GM23338 (cell line): Measurements from ENCODE around the gene MBD2. TPM values are rescaled to one million over a fixed set of nuclear protein-coding genes. Genes with fewer than 3 reads are reported as not detected.

ENCODE experiments used
- ATAC-seq: fragments of 200-7000 bp; cut with Tn5 transposase; 3 replicates; pipeline ENCODE4 v1.9.1; 2020
- DNase-seq: peaks from one replicate; pipeline ENCODE4 v3.0.0-alpha.2; 2015; ENCODE audit warnings: low spot score
- H2AFZ ChIP-seq: fragments of 200-600 bp; sonication (generic); 2 replicates; pipeline ENCODE4 v1.8.0; 2016; ENCODE audit warnings: antibody characterized with exemption, mild to moderate bottlenecking, moderate library complexity
- H3F3A ChIP-seq: fragments of 200-600 bp; sonication (generic); replicated peaks from 2 replicates; pipeline ENCODE4 v1.8.0; 2017; ENCODE audit warnings: antibody characterized with exemption, mixed run types, low read depth
- H3K27ac ChIP-seq: fragments of 200-600 bp; sonication (generic); 2 replicates; pipeline ENCODE4 v1.6.1; 2016; ENCODE audit warnings: low read depth
- H3K27me3 ChIP-seq: fragments of 200-600 bp; sonication (generic); 2 replicates; pipeline ENCODE4 v1.8.0; 2016; ENCODE audit warnings: mild to moderate bottlenecking, mixed run types, moderate library complexity; ENCODE audit not compliant: insufficient read depth
- H3K36me3 ChIP-seq: fragments of 200-600 bp; sonication (generic); 2 replicates; pipeline ENCODE4 v1.8.0; 2016; ENCODE audit warnings: mild to moderate bottlenecking; ENCODE audit not compliant: insufficient read depth
- H3K4me1 ChIP-seq: fragments of 200-600 bp; sonication (generic); 2 replicates; pipeline ENCODE4 v1.8.0; 2016; ENCODE audit warnings: mild to moderate bottlenecking, moderate library complexity; ENCODE audit not compliant: insufficient read depth
- H3K4me2 ChIP-seq: fragments of 200-600 bp; sonication (generic); 2 replicates; pipeline ENCODE4 v1.7.1; 2017; ENCODE audit warnings: mixed run types
- H3K4me3 ChIP-seq: fragments of 200-600 bp; sonication (generic); 2 replicates; pipeline ENCODE4 v1.6.1; 2016; ENCODE audit warnings: mixed run types
- H3K79me2 ChIP-seq: fragments of 200-600 bp; sonication (generic); replicated peaks from 2 replicates; pipeline ENCODE4 v1.8.0; 2017; ENCODE audit warnings: mild to moderate bottlenecking; ENCODE audit not compliant: insufficient read depth
- H3K9me2 ChIP-seq: fragments of 200-600 bp; sonication (generic); 2 replicates; pipeline ENCODE4 v1.8.0; 2017; ENCODE audit not compliant: insufficient read depth
- H4K20me1 ChIP-seq: fragments of 200-600 bp; sonication (generic); replicated peaks from 2 replicates; pipeline ENCODE4 v1.8.0; 2017; ENCODE audit warnings: mild to moderate bottlenecking; ENCODE audit not compliant: insufficient read depth
- H3K27ac Mint-ChIP-seq: 2 replicates; pipeline ENCODE4 v1.8.0; 2020; ENCODE audit warnings: inconsistent platforms, mild to moderate bottlenecking, moderate library complexity, mixed read lengths
- H3K27me3 Mint-ChIP-seq: 3 replicates; pipeline ENCODE4 v1.8.0; 2022; ENCODE audit warnings: low read depth, mild to moderate bottlenecking, moderate library complexity, mixed read lengths, inconsistent platforms; ENCODE audit not compliant: insufficient read depth, poor library complexity
- H3K36me3 Mint-ChIP-seq: 3 replicates; pipeline ENCODE4 v1.8.0; 2021; ENCODE audit warnings: low read depth, mild to moderate bottlenecking, inconsistent platforms, moderate library complexity, mixed read lengths
- H3K4me1 Mint-ChIP-seq: 3 replicates; pipeline ENCODE4 v1.8.0; 2020; ENCODE audit warnings: mild to moderate bottlenecking, inconsistent platforms, mixed read lengths
- H3K4me3 Mint-ChIP-seq: 3 replicates; pipeline ENCODE4 v1.8.0; 2021; ENCODE audit warnings: moderate library complexity, mild to moderate bottlenecking, inconsistent platforms, mixed read lengths
- H3K9me3 Mint-ChIP-seq: 3 replicates; pipeline ENCODE4 v1.8.0; 2020; ENCODE audit warnings: moderate library complexity, mild to moderate bottlenecking, inconsistent platforms, mixed read lengths
- CREB1 ChIP-seq: fragments of 250-450 bp; sonication (Bioruptor Pico); IDR thresholded peaks from 2 replicates; pipeline ENCODE4 v1.5.0; 2020; ENCODE audit warnings: low read depth, mild to moderate bottlenecking, moderate library complexity
- CTCF ChIP-seq, 2 experiments: fragments of 200-600 bp in 1 of 2; sonication (generic) in 1 of 2; conservative IDR thresholded peaks; 2 replicates each; pipeline versions ENCODE4 v1.5.1 to v1.6.1; 2016 to 2017; ENCODE audit warnings: antibody characterized with exemption in 2 of 2, low read depth in 2 of 2, mild to moderate bottlenecking in 2 of 2, moderate library complexity in 1 of 2
- EZH2 ChIP-seq: fragments of 200-600 bp; sonication (generic); IDR thresholded peaks from one replicate; pipeline ENCODE4 v1.8.0; 2017; ENCODE audit warnings: antibody characterized with exemption, mild to moderate bottlenecking, low read depth; ENCODE audit not compliant: unreplicated experiment
- JUNB ChIP-seq: IDR thresholded peaks from one replicate; pipeline ENCODE4 v1.6.1; 2016; ENCODE audit warnings: antibody characterized with exemption; ENCODE audit not compliant: unreplicated experiment
- NANOG ChIP-seq: IDR thresholded peaks from 2 replicates; pipeline ENCODE4 v1.6.1; 2016; ENCODE audit warnings: antibody characterized with exemption, borderline replicate concordance
- REST ChIP-seq: IDR thresholded peaks from one replicate; pipeline ENCODE4 v1.6.1; 2018; ENCODE audit warnings: antibody characterized with exemption; ENCODE audit not compliant: unreplicated experiment
- STAT1 ChIP-seq: IDR thresholded peaks from one replicate; pipeline ENCODE4 v1.6.1; 2016; ENCODE audit warnings: antibody characterized with exemption; ENCODE audit not compliant: unreplicated experiment
- ZNF114 ChIP-seq: fragments of 250-450 bp; sonication (Bioruptor Pico); IDR thresholded peaks from 2 replicates; pipeline ENCODE4 v1.5.0; 2020; ENCODE audit warnings: mild to moderate bottlenecking, moderate library complexity
- ZNF331 ChIP-seq: fragments of 250-450 bp; sonication (Bioruptor Pico); IDR thresholded peaks from 2 replicates; pipeline ENCODE4 v1.5.0; 2020; ENCODE audit warnings: low read depth, mild to moderate bottlenecking, moderate library complexity
- ZNF462 ChIP-seq: fragments of 250-450 bp; sonication (Bioruptor Pico); IDR thresholded peaks from 2 replicates; pipeline ENCODE4 v1.5.0; 2020; ENCODE audit warnings: mild to moderate bottlenecking, moderate library complexity
- polyA plus RNA-seq: library from polyadenylated mRNA; unstranded; fragments of >200 nt; fragmentation: Nextera tagmentation; extraction: Ambion mirVana; gene quantifications from 2 replicates; pipeline ENCODE4 v1.2.1, GENCODE V29; 2016
- total RNA-seq: library from RNA; depleted of rRNA; stranded (reverse); fragments of >200 nt; shearing (Covaris generic); gene quantifications from 2 replicates; pipeline ENCODE4 v1.2.3, GENCODE V29; 2014

The MBD2 gene
- total and polyA plus RNA-seq, 2 experiments from 2014 or later: 11.2 to 39.2 TPM

- Mint-ChIP-seq H3K27me3 (peaks cover 9% of the 10 kb centered on the region), H3K27ac (no peak overlapping the region), H3K4me1 (no peaks in the 10 kb centered on the region), H3K9me3 (no peaks in the 10 kb centered on the region; the same call in 2 of the 3 replicates), H3K36me3 (no peaks in the 10 kb centered on the region; the same call in 1 of the 3 replicates), H3K4me3 (no peak overlapping the region)
- Histone ChIP-seq H3K4me2 (no peak overlapping the region), H3K27me3 (no peaks in the 10 kb centered on the region), H3K36me3 (no peaks in the 10 kb centered on the region), H4K20me1 (no peaks in the 10 kb centered on the region), H3K4me3 (no peak overlapping the region), H3F3A (no peaks in the 10 kb centered on the region), H3K79me2 (no peaks in the 10 kb centered on the region), H3K4me1 (no peaks in the 10 kb centered on the region), H3K27ac (no peak overlapping the region), H3K9me2 (0 out of 2 replicates have a peak, but pooled peaks cover 4% of the 10 kb centered on the region), H2AFZ (no peak overlapping the region)
- no peak for DNase-seq
- ATAC-seq: no peak
- TF ChIP-seq ZNF462 (no peak), REST (no peak), CTCF (conservative IDR thresholded peaks at IDR 0.05; ENCODE audit: low read depth in 2 of 2) (no peak), ZNF114 (CRISPR knock-in tag) (no peak), CREB1 (CRISPR knock-in tag) (no peak), ZNF331 (CRISPR knock-in tag) (no peak), NANOG (no peak), EZH2 (no peak), STAT1 (no peak), JUNB (no peak)
Measured at GRCh38 chr18:54102123-54102522, 122.3 kb downstream of the MBD2 start.
